Testis (tissue), 2 donors: ENCODE data around the gene RBM5.

Source experiments
- POLR2A ChIP-seq: fragments of 450-650 bp; IDR thresholded peaks from one replicate; pipeline ENCODE4 v1.6.1; 2017; ENCODE audit warnings: antibody characterized with exemption, mild to moderate bottlenecking, moderate library complexity
- TF ChIP-seq, protein P1 (sequence below), 3 experiments: fragments of 450-650 bp in 2 of 3; fragments of 200-600 bp in 1 of 3; sonication (generic) in 1 of 3; IDR thresholded peaks; one replicate each; pipeline ENCODE4 v1.5.1; 2016 to 2019; ENCODE audit warnings: antibody characterized with exemption in 3 of 3, mild to moderate bottlenecking in 2 of 3, moderate library complexity in 1 of 3

- TF ChIP-seq POLR2A = no peak
- TF ChIP-seq, protein P1, sequence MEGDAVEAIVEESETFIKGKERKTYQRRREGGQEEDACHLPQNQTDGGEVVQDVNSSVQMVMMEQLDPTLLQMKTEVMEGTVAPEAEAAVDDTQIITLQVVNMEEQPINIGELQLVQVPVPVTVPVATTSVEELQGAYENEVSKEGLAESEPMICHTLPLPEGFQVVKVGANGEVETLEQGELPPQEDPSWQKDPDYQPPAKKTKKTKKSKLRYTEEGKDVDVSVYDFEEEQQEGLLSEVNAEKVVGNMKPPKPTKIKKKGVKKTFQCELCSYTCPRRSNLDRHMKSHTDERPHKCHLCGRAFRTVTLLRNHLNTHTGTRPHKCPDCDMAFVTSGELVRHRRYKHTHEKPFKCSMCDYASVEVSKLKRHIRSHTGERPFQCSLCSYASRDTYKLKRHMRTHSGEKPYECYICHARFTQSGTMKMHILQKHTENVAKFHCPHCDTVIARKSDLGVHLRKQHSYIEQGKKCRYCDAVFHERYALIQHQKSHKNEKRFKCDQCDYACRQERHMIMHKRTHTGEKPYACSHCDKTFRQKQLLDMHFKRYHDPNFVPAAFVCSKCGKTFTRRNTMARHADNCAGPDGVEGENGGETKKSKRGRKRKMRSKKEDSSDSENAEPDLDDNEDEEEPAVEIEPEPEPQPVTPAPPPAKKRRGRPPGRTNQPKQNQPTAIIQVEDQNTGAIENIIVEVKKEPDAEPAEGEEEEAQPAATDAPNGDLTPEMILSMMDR (IDR thresholded peaks at IDR 0.05) = no peak
Measured at GRCh38 chr3:50139308-50139707, 50.6 kb downstream of the RBM5 start.
